ENCODE results near the gene C20orf96.
"Not testable (repeated sequence)": the region's sequence is repeated elsewhere in the genome, so short reads cannot be mapped to it uniquely, and the experiment has no call there.

The C20orf96 gene

DNA sequence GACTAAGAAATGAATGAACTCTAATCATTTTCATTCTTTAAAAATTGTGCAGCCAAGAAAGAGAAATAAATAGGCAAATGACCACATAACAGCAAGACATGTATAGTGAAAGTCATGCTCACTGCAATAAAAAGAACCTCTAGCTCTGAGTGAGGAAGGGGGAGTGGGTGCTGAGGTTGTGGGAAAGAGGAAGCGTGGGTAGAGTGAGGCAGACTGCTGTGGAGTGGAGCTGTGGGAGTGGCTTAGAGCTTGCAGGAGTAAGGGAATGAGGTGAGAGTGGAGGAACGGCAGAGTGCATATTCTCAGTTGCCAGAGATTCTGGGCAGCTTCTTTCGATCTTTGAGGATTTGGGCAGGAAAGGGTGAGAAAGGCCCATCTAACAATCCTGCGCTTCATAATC is 53.1 kb downstream of the C20orf96 start:
- H3K36me3 ChIP-seq (ENCODE audit: control insufficient read depth, insufficient read depth, low read length), result no peaks in the 10 kb centered on the region
- DNase-seq, result no peak
- H3K27me3 ChIP-seq (replicated peaks; ENCODE audit: control insufficient read depth, insufficient read depth, low read length, poor library complexity, severe bottlenecking), result no peaks in the 10 kb centered on the region
- no peak overlapping the region for H3K4me3 ChIP-seq (ENCODE audit: insufficient read depth, low read depth, low read length, poor library complexity, severe bottlenecking)
- no peaks in the 10 kb centered on the region for H3K9me3 ChIP-seq (ENCODE audit: control insufficient read depth, low read length)
- no peak overlapping the region for H3K27ac ChIP-seq (ENCODE audit: insufficient read depth, low read length, poor library complexity, severe bottlenecking)
- no peaks in the 10 kb centered on the region for H3K4me1 ChIP-seq (ENCODE audit: control insufficient read depth, insufficient read depth, low read length, poor library complexity, severe bottlenecking)

DNA sequence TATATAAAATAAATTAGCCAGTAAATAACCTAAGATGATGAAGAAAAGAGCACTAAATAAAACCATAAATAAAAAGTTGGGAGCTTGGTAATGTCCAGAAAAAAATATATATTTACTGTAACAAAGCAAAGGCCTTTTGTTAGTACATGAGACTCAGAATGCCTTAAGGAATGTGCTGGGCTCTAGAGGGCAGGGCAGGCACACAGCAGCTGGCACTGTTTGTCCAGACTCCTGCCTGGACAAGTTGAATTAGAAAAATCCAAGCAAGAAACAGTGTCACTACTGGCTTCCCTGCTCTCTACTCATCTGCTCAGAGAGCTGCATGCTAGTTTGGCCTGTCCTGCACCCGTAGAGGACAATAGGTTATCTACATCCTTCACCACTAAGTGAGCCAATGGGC is 54.7 kb downstream of the C20orf96 start:
- no peak for DNase-seq
- Histone ChIP-seq H3K4me3 (ENCODE audit: insufficient read depth, low read depth, low read length, poor library complexity, severe bottlenecking) (no peak overlapping the region), H3K27ac (ENCODE audit: insufficient read depth, low read length, poor library complexity, severe bottlenecking) (no peak overlapping the region), H3K4me1 (ENCODE audit: control insufficient read depth, insufficient read depth, low read length, poor library complexity, severe bottlenecking) (no peaks in the 10 kb centered on the region), H3K9me3 (ENCODE audit: control insufficient read depth, low read length) (no peaks in the 10 kb centered on the region), H3K27me3 (replicated peaks; ENCODE audit: control insufficient read depth, insufficient read depth, low read length, poor library complexity, severe bottlenecking) (no peaks in the 10 kb centered on the region), H3K36me3 (ENCODE audit: control insufficient read depth, insufficient read depth, low read length) (no peaks in the 10 kb centered on the region)

DNA sequence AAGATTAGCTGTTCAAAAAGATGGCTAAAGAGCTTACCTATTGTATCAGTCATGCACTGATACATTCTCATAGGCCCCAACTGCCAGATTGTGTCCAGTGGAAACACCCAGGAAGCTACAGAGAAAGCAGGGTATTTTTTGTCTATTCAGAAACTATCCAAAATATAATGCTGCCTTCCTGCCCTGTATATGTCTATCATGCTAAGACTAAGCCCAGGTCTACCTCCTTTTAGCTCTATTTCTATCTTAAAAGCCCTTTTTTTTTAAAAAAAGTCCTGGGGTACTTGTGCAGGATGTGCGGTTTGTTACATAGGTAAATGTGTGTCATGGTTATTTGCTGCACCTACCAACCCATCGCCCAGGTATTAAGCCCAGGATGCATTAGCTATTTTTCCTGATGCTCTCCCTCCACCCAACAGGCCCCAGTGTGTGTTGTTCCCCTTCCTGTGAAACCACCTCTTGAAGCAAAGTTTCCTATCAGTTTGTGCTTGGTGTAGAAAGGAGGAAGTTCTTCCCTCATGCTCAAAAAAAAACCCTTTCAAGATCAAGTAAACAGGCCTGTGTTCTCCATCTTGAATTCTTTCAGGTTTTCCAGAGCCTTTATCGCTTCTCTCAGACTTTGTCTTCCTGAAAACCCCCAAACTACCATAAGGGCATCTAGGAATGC is 63.0 kb downstream of the C20orf96 start:
- no peaks in the 10 kb centered on the region for H3K9me3 ChIP-seq (ENCODE audit: control insufficient read depth, low read length)
- no peak overlapping the region for H3K4me3 ChIP-seq (ENCODE audit: insufficient read depth, low read depth, low read length, poor library complexity, severe bottlenecking)
- H3K27ac ChIP-seq (ENCODE audit: insufficient read depth, low read length, poor library complexity, severe bottlenecking), result no peak overlapping the region
- no peaks in the 10 kb centered on the region for H3K4me1 ChIP-seq (ENCODE audit: control insufficient read depth, insufficient read depth, low read length, poor library complexity, severe bottlenecking)
- no peaks in the 10 kb centered on the region for H3K36me3 ChIP-seq (ENCODE audit: control insufficient read depth, insufficient read depth, low read length)
- H3K27me3 ChIP-seq (replicated peaks; ENCODE audit: control insufficient read depth, insufficient read depth, low read length, poor library complexity, severe bottlenecking), result no peaks in the 10 kb centered on the region
- no peak for DNase-seq

DNA sequence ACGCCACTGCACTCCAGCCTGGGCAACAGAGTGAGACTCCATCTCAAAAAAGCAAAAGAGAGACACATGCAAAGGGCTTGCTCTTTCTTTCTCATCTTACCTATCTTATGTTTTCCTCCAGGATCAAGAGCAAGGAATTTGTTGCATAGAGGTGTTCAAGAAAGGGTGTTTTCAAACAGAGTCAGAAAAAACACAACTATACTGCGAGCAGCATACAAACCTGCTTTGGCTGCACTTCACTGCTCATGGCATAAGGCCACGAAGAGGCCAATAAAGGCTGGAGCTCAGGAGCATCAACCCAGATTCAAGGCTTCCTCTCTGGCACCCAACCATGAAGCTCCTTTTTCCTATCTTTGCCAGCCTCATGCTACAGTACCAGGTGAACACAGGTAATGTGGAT is 63.6 kb downstream of the C20orf96 start, which contains the start of gene DEFB129:
DEFB129 (plus strand) TSS at position 301 of the 400 bp plus-strand sequence; CDS start at position 332, 31 bp downstream.
- Histone ChIP-seq H3K4me3 (ENCODE audit: insufficient read depth, low read depth, low read length, poor library complexity, severe bottlenecking) (no peak within 1 kb of the TSS), H3K4me1 (ENCODE audit: control insufficient read depth, insufficient read depth, low read length, poor library complexity, severe bottlenecking) (no peaks in the 10 kb centered on the region), H3K36me3 (ENCODE audit: control insufficient read depth, insufficient read depth, low read length) (no peaks in the 10 kb centered on the region), H3K27me3 (replicated peaks; ENCODE audit: control insufficient read depth, insufficient read depth, low read length, poor library complexity, severe bottlenecking) (no peaks in the 10 kb centered on the region), H3K9me3 (ENCODE audit: control insufficient read depth, low read length) (no peaks in the 10 kb centered on the region), H3K27ac (ENCODE audit: insufficient read depth, low read length, poor library complexity, severe bottlenecking) (no peak within 1 kb of the TSS)
- no peak for DNase-seq

DNA sequence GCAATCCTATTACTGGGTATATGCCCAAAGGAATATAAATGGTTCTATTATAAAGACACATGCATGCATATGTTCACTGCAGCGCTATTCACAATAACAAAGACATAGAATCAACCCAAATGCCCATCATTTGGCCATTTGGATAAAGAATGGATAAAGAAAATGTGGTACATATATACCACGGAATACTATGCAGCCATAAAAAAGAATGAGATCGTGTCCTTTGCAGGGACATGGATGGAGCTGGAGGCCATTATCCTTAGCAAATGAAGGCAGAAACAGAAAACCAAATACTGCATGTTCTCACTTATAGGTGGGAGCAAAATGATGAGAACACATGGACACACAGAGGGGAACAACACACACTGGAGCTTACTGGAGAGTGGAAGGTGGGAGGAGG is 64.7 kb downstream of the C20orf96 start:
- H3K36me3 ChIP-seq (ENCODE audit: control insufficient read depth, insufficient read depth, low read length); H3K4me3 ChIP-seq (ENCODE audit: insufficient read depth, low read depth, low read length, poor library complexity, severe bottlenecking); H3K27me3 ChIP-seq (replicated peaks; ENCODE audit: control insufficient read depth, insufficient read depth, low read length, poor library complexity, severe bottlenecking); H3K27ac ChIP-seq (ENCODE audit: insufficient read depth, low read length, poor library complexity, severe bottlenecking); DNase-seq; H3K4me1 ChIP-seq (ENCODE audit: control insufficient read depth, insufficient read depth, low read length, poor library complexity, severe bottlenecking); H3K9me3 ChIP-seq (ENCODE audit: control insufficient read depth, low read length): not testable (repeated sequence)

DNA sequence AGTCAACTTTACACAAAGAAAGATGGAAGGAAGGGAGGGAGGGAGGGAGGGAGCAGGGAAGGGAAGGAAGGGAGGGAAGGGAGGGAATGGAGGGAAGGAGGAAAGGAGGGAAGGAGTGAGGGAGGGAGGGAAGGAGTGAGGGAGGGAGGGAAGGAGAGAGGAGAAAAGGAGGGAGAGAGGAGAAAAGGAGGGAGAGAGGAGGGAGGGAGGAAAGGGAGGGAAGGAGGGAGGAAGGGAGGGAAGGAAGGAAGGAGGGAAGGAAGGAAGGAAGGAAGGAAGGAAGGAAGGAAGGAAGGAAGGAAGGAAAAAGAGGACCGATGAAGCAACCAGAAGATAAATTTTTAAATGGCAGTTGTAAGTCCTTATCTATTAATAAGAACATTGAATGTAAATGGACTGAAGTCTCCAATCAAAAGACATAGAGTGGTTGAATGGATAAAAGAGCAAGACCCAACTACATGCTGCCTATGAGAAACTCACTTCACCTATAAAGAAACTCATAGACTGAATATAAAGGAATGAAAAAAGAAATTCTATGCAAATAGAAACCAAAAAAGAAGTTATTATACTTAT is 69.2 kb downstream of the C20orf96 start:
- Histone ChIP-seq H3K4me3 (ENCODE audit: insufficient read depth, low read depth, low read length, poor library complexity, severe bottlenecking) (no peak overlapping the region), H3K27ac (ENCODE audit: insufficient read depth, low read length, poor library complexity, severe bottlenecking) (no peak overlapping the region), H3K9me3 (ENCODE audit: control insufficient read depth, low read length) (no peaks in the 10 kb centered on the region), H3K27me3 (replicated peaks; ENCODE audit: control insufficient read depth, insufficient read depth, low read length, poor library complexity, severe bottlenecking) (no peaks in the 10 kb centered on the region), H3K4me1 (ENCODE audit: control insufficient read depth, insufficient read depth, low read length, poor library complexity, severe bottlenecking) (no peaks in the 10 kb centered on the region), H3K36me3 (ENCODE audit: control insufficient read depth, insufficient read depth, low read length) (no peaks in the 10 kb centered on the region)
- DNase-seq, result no peak
